Hair follicle dermal papilla cell (primary cell): Measurements from ENCODE around the gene CCL14. TPM values are rescaled to one million over a fixed set of nuclear protein-coding genes. Genes with fewer than 3 reads are reported as not detected.

Source experiments
- total RNA-seq: library from RNA; depleted of rRNA; stranded (reverse); fragments of >200 nt; gene quantifications from 2 replicates; pipeline ENCODE4 v1.2.3, GENCODE V29; 2012

The CCL14 gene
- not detected in 2 replicates for total RNA-seq

GRCh38 chr17:35986643-35987042, at the start of gene CCL14:
TSS of gene CCL14 (minus strand) at chr17:35986729. CDS start at chr17:35986649, 80 bp downstream.

DNA sequence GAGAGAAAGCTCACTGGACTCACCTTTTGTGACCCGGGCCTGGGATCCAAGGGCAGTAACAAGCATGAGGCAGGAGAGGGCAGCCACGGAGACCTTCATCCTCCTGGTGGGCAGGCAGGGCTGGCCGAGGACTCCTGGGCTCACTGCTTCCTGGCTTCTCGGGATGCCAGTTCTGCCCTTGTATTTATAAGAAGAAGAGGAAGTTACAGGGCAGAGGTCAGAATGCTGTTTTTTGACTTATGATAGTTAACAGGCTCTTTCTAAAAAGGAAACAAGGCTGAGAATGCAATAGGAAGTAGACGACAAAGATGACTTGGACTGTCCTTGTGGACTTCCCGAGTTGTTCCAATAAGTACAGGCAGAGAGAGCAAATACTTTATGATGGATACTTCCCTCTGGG, 31.3 kb upstream of the CCL14 start, which contains the start of gene CCL23:
Gene CCL23 (minus strand): TSS at position 174 of the 400 bp plus-strand sequence. CDS start 75 bp downstream, at position 99.

GRCh38 chr17:36001110-36001771, 14.7 kb upstream of the CCL14 start, which contains the start of gene CCL15:
TSS of gene CCL15 (minus strand) at chr17:36001553. CDS start at chr17:36001492, 61 bp downstream.

GRCh38 chr17:35981246-35981645, 5.3 kb downstream of the CCL14 start, which contains the start of gene CCL16:
TSS of gene CCL16 (minus strand) at chr17:35981497. CDS start at chr17:35981420, 77 bp downstream.

GRCh38 chr17:35943537-35943936, 43.0 kb downstream of the CCL14 start, which contains the start of gene LYZL6:
TSS of gene LYZL6 (minus strand) at chr17:35943713. CDS start at chr17:35939356, 4,357 bp downstream.

Other genes with a start within 250 kb of the CCL14 start
- gene GAS2L2, start 233.5 kb downstream of the CCL14 start, total RNA-seq, result not detected in 2 replicates
- gene C17orf50, start 225.8 kb downstream of the CCL14 start, total RNA-seq, result not detected in 2 replicates
- gene MMP28, start 191.1 kb downstream of the CCL14 start, total RNA-seq, result 0.16 and 1.2 TPM in 2 replicates
- gene TAF15, start 177.2 kb downstream of the CCL14 start, total RNA-seq, result 31.9 and 44.0 TPM in 2 replicates
- not detected in 2 replicates for gene HEATR9, start 117.8 kb downstream of the CCL14 start, total RNA-seq
- gene CCL5, start 106.4 kb downstream of the CCL14 start, total RNA-seq, result 0.16 TPM in 1 of 2 replicates, not detected in the other
- gene RDM1, start 56.0 kb downstream of the CCL14 start, total RNA-seq, result not detected in 2 replicates
- gene LYZL6, start 43.0 kb downstream of the CCL14 start, total RNA-seq, result not detected in 2 replicates
- not detected in 2 replicates for gene CCL16, start 5.2 kb downstream of the CCL14 start, total RNA-seq
- not detected in 2 replicates for gene CCL15, start 14.8 kb upstream of the CCL14 start, total RNA-seq
- gene CCL23, start 31.2 kb upstream of the CCL14 start, total RNA-seq, result not detected in 2 replicates
- not detected in 2 replicates for gene CCL18, start 77.5 kb upstream of the CCL14 start, total RNA-seq
- not detected in 2 replicates for gene CCL3, start 103.4 kb upstream of the CCL14 start, total RNA-seq
- 0.32 TPM in 1 of 2 replicates, not detected in the other for gene CCL4, start 117.1 kb upstream of the CCL14 start, total RNA-seq
- gene TBC1D3B, start 189.9 kb upstream of the CCL14 start, total RNA-seq, result not detected in 2 replicates
- not detected in 2 replicates for gene CCL3L1, start 210.0 kb upstream of the CCL14 start, total RNA-seq
- not detected in 2 replicates for gene CCL4L2, start 224.3 kb upstream of the CCL14 start, total RNA-seq